HG02678 (cell line): ENCODE results near the gene DCANP1.

Experiments used
- ATAC-seq: cut with Tn5 transposase; IDR thresholded peaks from one replicate; pipeline ENCODE4 v1.9.1; 2021; ENCODE audit warnings: mild to moderate bottlenecking, moderate library complexity; ENCODE audit not compliant: unreplicated experiment

The DCANP1 gene

GRCh38 chr5:135458356-135458755 lies 11.2 kb upstream of the DCANP1 start:
- no peak for ATAC-seq

GRCh38 chr5:135457424-135458071 lies 10.4 kb upstream of the DCANP1 start:
- ATAC-seq: peak; percentile 50

- peak; percentile 76 for ATAC-seq
Observed at GRCh38 chr5:135456238-135457099, 9.3 kb upstream of the DCANP1 start.

- no peak for ATAC-seq
Observed at GRCh38 chr5:135455876-135456237, 8.7 kb upstream of the DCANP1 start.

- ATAC-seq: no peak
Observed at GRCh38 chr5:135454946-135455345, 7.8 kb upstream of the DCANP1 start.

GRCh38 chr5:135453613-135454012 lies 6.5 kb upstream of the DCANP1 start:
- no peak for ATAC-seq

GRCh38 chr5:135452321-135453030 lies 5.3 kb upstream of the DCANP1 start, which contains the start of gene TIFAB:
Gene TIFAB (minus strand): TSS chr5:135452351. CDS start chr5:135449939, 2,412 bp downstream.
- ATAC-seq: no peak

- ATAC-seq: no peak
Observed at GRCh38 chr5:135451581-135452320, 4.6 kb upstream of the DCANP1 start.

- no peak for ATAC-seq
Observed at GRCh38 chr5:135450952-135451351, 3.8 kb upstream of the DCANP1 start.

- ATAC-seq: no peak
Observed at GRCh38 chr5:135450336-135450735, 3.2 kb upstream of the DCANP1 start.

GRCh38 chr5:135449644-135450043 lies 2.5 kb upstream of the DCANP1 start:
- ATAC-seq: no peak

GRCh38 chr5:135448791-135449507 lies 1.8 kb upstream of the DCANP1 start:
- no peak for ATAC-seq

- no peak for ATAC-seq
Observed at GRCh38 chr5:135448071-135448739, 1.1 kb upstream of the DCANP1 start.

GRCh38 chr5:135446615-135447014 lies 533 bp downstream of the DCANP1 start:
- no peak for ATAC-seq

GRCh38 chr5:135446206-135446605 lies 942 bp downstream of the DCANP1 start:
- ATAC-seq: no peak

- no peak for ATAC-seq
Observed at GRCh38 chr5:135445306-135445985, 1.7 kb downstream of the DCANP1 start.

- no peak for ATAC-seq
Observed at GRCh38 chr5:135444881-135445280, 2.3 kb downstream of the DCANP1 start.

- ATAC-seq: no peak
Observed at GRCh38 chr5:135444360-135444759, 2.8 kb downstream of the DCANP1 start.
